Fibroblast of pulmonary artery (primary cell): ENCODE results near the gene GYS1.
"Not testable (repeated sequence)": the region's sequence is repeated elsewhere in the genome, so short reads cannot be mapped to it uniquely, and the experiment has no call there.

Experiments used
- DNase-seq: peaks from one replicate; pipeline ENCODE4 v3.0.0-alpha.2; 2010; ENCODE audit warnings: low read depth
- H3K4me3 ChIP-seq: replicated peaks from 2 replicates; pipeline ENCODE4 v1.5.1; 2011; ENCODE audit warnings: low read depth, mild to moderate bottlenecking, control low read depth, low read length, moderate library complexity
- CTCF ChIP-seq: IDR thresholded peaks from 2 replicates; pipeline ENCODE4 v1.5.1; 2011; ENCODE audit warnings: mild to moderate bottlenecking, control low read depth, low read length, inconsistent platforms; ENCODE audit errors: missing control alignments

Gene GYS1

GRCh38 chr19:48993175-48994034, at the start of gene GYS1, which contains the start of gene RUVBL2:
Gene GYS1 (minus strand): TSS chr19:48993309. CDS start chr19:48993112, 197 bp downstream.
Gene RUVBL2 (plus strand): TSS chr19:48993887. CDS start chr19:48993912, 25 bp downstream.
- peak within 1 kb of the TSS; percentile 97 for H3K4me3 ChIP-seq
- DNase-seq = peak; percentile 100
- peak; percentile 84 for TF ChIP-seq CTCF

GRCh38 chr19:49042666-49043065, 49.6 kb upstream of the GYS1 start:
- not testable (repeated sequence) for DNase-seq, H3K4me3 ChIP-seq

- no peak for DNase-seq
- H3K4me3 ChIP-seq = no peak overlapping the region
- TF ChIP-seq CTCF = no peak
Observed at GRCh38 chr19:49042177-49042576, 49.1 kb upstream of the GYS1 start.

- H3K4me3 ChIP-seq, DNase-seq: not testable (repeated sequence)
Observed at GRCh38 chr19:49039736-49040135, 46.6 kb upstream of the GYS1 start.

- peak; percentile 60 for DNase-seq
- H3K4me3 ChIP-seq = not testable (repeated sequence)
Observed at GRCh38 chr19:49038557-49039276, 45.6 kb upstream of the GYS1 start.

- DNase-seq, H3K4me3 ChIP-seq: not testable (repeated sequence)
Observed at GRCh38 chr19:49038111-49038510, 45.0 kb upstream of the GYS1 start.

- H3K4me3 ChIP-seq, DNase-seq: not testable (repeated sequence)
- TF ChIP-seq CTCF = peak; percentile 32
Observed at GRCh38 chr19:49036815-49037214, 43.7 kb upstream of the GYS1 start, which contains the start of gene CGB1. Gene CGB1 (minus strand): TSS chr19:49036895. CDS start chr19:49036711, 184 bp downstream.

- not testable (repeated sequence) for DNase-seq, H3K4me3 ChIP-seq
- peak; percentile 20 for TF ChIP-seq CTCF
Observed at GRCh38 chr19:49031642-49032301, 38.7 kb upstream of the GYS1 start, which contains the start of gene CGB2. Gene CGB2 (plus strand): TSS chr19:49031890. CDS start chr19:49032096, 206 bp downstream.

- not testable (repeated sequence) for DNase-seq, H3K4me3 ChIP-seq
Observed at GRCh38 chr19:49030323-49030722, 37.2 kb upstream of the GYS1 start.

GRCh38 chr19:49029749-49030148, 36.6 kb upstream of the GYS1 start:
- DNase-seq = not testable (repeated sequence)

GRCh38 chr19:49028686-49029085, 35.6 kb upstream of the GYS1 start:
- not testable (repeated sequence) for H3K4me3 ChIP-seq, DNase-seq

More at GRCh38 chr19:49029749-49030148, 36.6 kb upstream of the GYS1 start:
- H3K4me3 ChIP-seq = not testable (repeated sequence)

- not testable (repeated sequence) for DNase-seq, H3K4me3 ChIP-seq
Observed at GRCh38 chr19:49025599-49025998, 32.5 kb upstream of the GYS1 start.

GRCh38 chr19:49025088-49025487, 32.0 kb upstream of the GYS1 start:
- DNase-seq = not testable (repeated sequence)

More at GRCh38 chr19:49025088-49025487, 32.0 kb upstream of the GYS1 start:
- H3K4me3 ChIP-seq = not testable (repeated sequence)
